ENCODE measurements around the gene CDYL2.

DNA sequence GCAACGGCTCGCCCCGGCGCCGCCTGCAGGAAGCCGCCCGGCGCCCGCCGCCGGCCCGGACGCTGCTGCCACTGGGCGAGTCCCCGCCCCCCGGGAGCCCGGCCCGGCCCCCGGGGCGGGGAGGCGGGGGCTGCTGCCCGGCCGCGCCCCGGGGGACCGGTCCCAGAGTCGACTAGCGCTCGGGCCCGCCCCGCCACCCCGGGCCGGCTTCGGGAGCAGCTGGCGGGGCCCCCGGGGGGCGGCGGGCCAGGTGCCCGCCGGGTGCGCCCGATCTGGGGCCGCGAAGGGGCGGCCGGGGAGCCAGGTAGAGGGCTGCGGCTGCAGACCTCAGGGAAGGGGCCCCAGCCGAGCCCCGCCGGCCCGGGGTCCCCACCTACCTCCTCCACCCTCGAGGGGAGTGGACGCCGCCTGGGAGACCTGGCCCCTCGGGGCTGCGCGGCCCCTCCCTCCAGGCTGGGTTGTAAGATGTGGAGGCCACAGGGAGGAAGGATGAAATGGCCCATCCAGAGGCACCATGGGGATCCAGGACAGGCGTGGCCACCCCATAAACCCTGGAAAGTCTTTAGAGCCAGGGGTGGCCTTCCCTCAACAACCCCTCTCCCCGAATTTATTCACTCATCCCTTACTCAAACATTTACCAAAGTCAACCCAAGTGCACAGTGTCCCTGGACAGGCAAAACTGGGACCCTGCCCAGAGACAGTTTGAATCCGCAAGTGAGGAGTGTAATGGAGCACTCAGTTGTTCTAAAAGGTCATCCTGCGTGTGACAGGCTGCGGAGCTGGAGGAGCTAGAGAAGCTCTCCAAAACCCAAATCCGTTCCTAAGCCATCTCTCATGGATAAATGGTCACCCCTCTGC, at the start of gene CDYL2:
- no peak for TF ChIP-seq EZH2 (IDR thresholded peaks at IDR 0.05; ENCODE audit: insufficient read depth, poor library complexity, severe bottlenecking)
- TF ChIP-seq EZH2phosphoT487 (IDR thresholded peaks at IDR 0.05; ENCODE audit: insufficient read depth, low read depth) = no peak
